Caco-2 (cell line): ENCODE measurements around the gene CTTN. TPM values are rescaled to one million over a fixed set of nuclear protein-coding genes. Genes with fewer than 3 reads are reported as not detected.

Source experiments
- BruUV-seq: library from RNA; stranded (reverse); fragments of 400-500 nt; replicated peaks from 2 replicates; lab custom pipeline; 2021; lab: Mats Ljungman, UMichigan
- CTCF ChIA-PET: fragments of 300-600 bp; sonication (Branson Sonifier 250); formaldehyde crosslinking; loops from one replicate; lab custom pipeline; 2022; ENCODE audit warnings: antibody characterized with exemption; lab: Charles Lee
- POLR2A ChIA-PET: fragments of 300-600 bp; sonication (Branson Sonifier 250); formaldehyde crosslinking; loops from one replicate; lab custom pipeline; 2022; ENCODE audit warnings: antibody characterized with exemption; lab: Charles Lee
- DNase-seq, 2 experiments: peaks; one replicate each; pipeline versions ENCODE4 v3.0.0 to v3.0.0-alpha.2; 2020 to 2022
- H3K27me3 ChIP-seq: replicated peaks from 2 replicates; pipeline ENCODE4 v1.6.0; 2011; ENCODE audit warnings: low read length; ENCODE audit not compliant: control insufficient read depth, insufficient read depth
- H3K36me3 ChIP-seq: 2 replicates; pipeline ENCODE4 v1.5.1; 2011; ENCODE audit warnings: low read length; ENCODE audit not compliant: control insufficient read depth, insufficient read depth
- H3K4me1 ChIP-seq: fragments of 250-450 bp; sonication (Bioruptor Pico); 2 replicates; pipeline ENCODE4 v1.5.1; 2020; ENCODE audit warnings: mild to moderate bottlenecking
- H3K4me3 ChIP-seq: 2 replicates; pipeline ENCODE4 v1.5.1; 2011; ENCODE audit warnings: low read depth, mild to moderate bottlenecking, control low read depth, low read length
- H3K9me3 ChIP-seq: fragments of 250-450 bp; sonication (Bioruptor Pico); 2 replicates; pipeline ENCODE4 v1.5.1; 2020; ENCODE audit warnings: mild to moderate bottlenecking, moderate library complexity
- H3K27ac Mint-ChIP-seq: one replicate; pipeline ENCODE4 v1.8.0; 2022; ENCODE audit warnings: mixed read lengths; ENCODE audit not compliant: unreplicated experiment
- H3K27me3 Mint-ChIP-seq: one replicate; pipeline ENCODE4 v1.8.0; 2022; ENCODE audit warnings: mixed read lengths; ENCODE audit not compliant: insufficient read depth, unreplicated experiment
- H3K36me3 Mint-ChIP-seq: one replicate; pipeline ENCODE4 v1.8.0; 2022; ENCODE audit warnings: mild to moderate bottlenecking, mixed read lengths; ENCODE audit not compliant: insufficient read depth, unreplicated experiment
- H3K4me1 Mint-ChIP-seq: one replicate; pipeline ENCODE4 v1.8.0; 2022; ENCODE audit warnings: low read depth, mixed read lengths; ENCODE audit not compliant: unreplicated experiment
- H3K4me3 Mint-ChIP-seq: one replicate; pipeline ENCODE4 v1.8.0; 2022; ENCODE audit warnings: mild to moderate bottlenecking, moderate library complexity, mixed read lengths; ENCODE audit not compliant: unreplicated experiment
- H3K9me3 Mint-ChIP-seq: one replicate; pipeline ENCODE4 v1.8.0; 2022; ENCODE audit warnings: mixed read lengths; ENCODE audit not compliant: unreplicated experiment
- CTCF ChIP-seq, 2 experiments: fragments of 200-600 bp in 1 of 2; IDR thresholded peaks; 1 replicate in 1 of 2; 2 replicates in 1 of 2; pipeline versions ENCODE4 v1.5.1 to v1.8.0; 2011 to 2022; ENCODE audit warnings: antibody characterized with exemption in 1 of 2, control low read depth in 1 of 2, inconsistent platforms in 1 of 2, low read depth in 1 of 2, low read length in 1 of 2, mild to moderate bottlenecking in 1 of 2, moderate library complexity in 1 of 2; ENCODE audit not compliant: insufficient read depth in 1 of 2, severe bottlenecking in 1 of 2, unreplicated experiment in 1 of 2
- intact Hi-C: fragments of 100-400 bp; cut with micrococcal nuclease; formaldehyde crosslinking; loops from one replicate; pipeline ENCODE4 v1.10.0; 2022; ENCODE audit not compliant: unreplicated experiment
- total RNA-seq: library from RNA; stranded (reverse); gene quantifications from 2 replicates; pipeline ENCODE4 v1.2.3, GENCODE V29; 2022

Gene CTTN
- total RNA-seq, 1 experiment from 2014 or later = 502 TPM

- no peak overlapping the region for H3K4me3 ChIP-seq
- no peak for TF ChIP-seq CTCF (IDR thresholded peaks at IDR 0.05; ENCODE audit: insufficient read depth in 1 of 2, low read depth in 1 of 2, low read length in 1 of 2, severe bottlenecking in 1 of 2, unreplicated experiment in 1 of 2)
- intact Hi-C loops = no loop called here
- Mint-ChIP-seq H3K4me1 (peaks cover 11% of the 10 kb centered on the region), H3K36me3 (peaks cover 71% of the 10 kb centered on the region), H3K27me3 (no peaks in the 10 kb centered on the region), H3K9me3 (peaks cover 11% of the 10 kb centered on the region), H3K27ac (no peak overlapping the region), H3K4me3 (no peak overlapping the region)
- ChIA-PET POLR2A (no interaction called here), CTCF (interaction anchor here (0.7 kb wide), 1 partner anchor 90 kb away, joined by 6 read pairs; no protein-coding TSS in a partner anchor)
- H3K9me3 ChIP-seq = no peaks in the 10 kb centered on the region
- H3K4me1 ChIP-seq = peaks cover 13% of the 10 kb centered on the region
- peaks cover 4% of the 10 kb centered on the region; the same call in 1 of the 2 replicates for H3K36me3 ChIP-seq
- no peak for DNase-seq
- no peaks in the 10 kb centered on the region for H3K27me3 ChIP-seq
- BruUV-seq = no TSS peak
These were observed 29.4 kb upstream of the CTTN start for GRCh38 chr11:70368961-70369360.

GRCh38 chr11:70371241-70371640 is 27.1 kb upstream of the CTTN start:
- Mint-ChIP-seq H3K9me3 (peaks cover 11% of the 10 kb centered on the region), H3K36me3 (peaks cover 70% of the 10 kb centered on the region), H3K4me3 (no peak overlapping the region), H3K27ac (no peak overlapping the region), H3K4me1 (peaks cover 11% of the 10 kb centered on the region), H3K27me3 (no peaks in the 10 kb centered on the region)
- no peak for TF ChIP-seq CTCF (IDR thresholded peaks at IDR 0.05; ENCODE audit: insufficient read depth in 1 of 2, low read depth in 1 of 2, low read length in 1 of 2, severe bottlenecking in 1 of 2, unreplicated experiment in 1 of 2)
- Histone ChIP-seq H3K36me3 (peaks cover 4% of the 10 kb centered on the region; the same call in 1 of the 2 replicates), H3K4me1 (peaks cover 13% of the 10 kb centered on the region), H3K27me3 (no peaks in the 10 kb centered on the region), H3K9me3 (no peaks in the 10 kb centered on the region), H3K4me3 (no peak overlapping the region)
- intact Hi-C loops = no loop called here
- POLR2A ChIA-PET = no interaction called here
- CTCF ChIA-PET = no interaction called here
- no TSS peak for BruUV-seq
- DNase-seq = no peak

GRCh38 chr11:70372076-70372475 is 26.3 kb upstream of the CTTN start:
- intact Hi-C loops = no loop called here

More at GRCh38 chr11:70372076-70372475, 26.3 kb upstream of the CTTN start:
- no TSS peak for BruUV-seq
- ChIA-PET POLR2A (no interaction called here), CTCF (no interaction called here)
- Mint-ChIP-seq H3K36me3 (peaks cover 72% of the 10 kb centered on the region), H3K27ac (no peak overlapping the region), H3K4me1 (peaks cover 11% of the 10 kb centered on the region), H3K27me3 (no peaks in the 10 kb centered on the region), H3K4me3 (no peak overlapping the region), H3K9me3 (peaks cover 11% of the 10 kb centered on the region)
- DNase-seq = no peak
- no peak overlapping the region for H3K4me3 ChIP-seq
- no peak for TF ChIP-seq CTCF (IDR thresholded peaks at IDR 0.05; ENCODE audit: insufficient read depth in 1 of 2, low read depth in 1 of 2, low read length in 1 of 2, severe bottlenecking in 1 of 2, unreplicated experiment in 1 of 2)
- peaks cover 4% of the 10 kb centered on the region; the same call in 1 of the 2 replicates for H3K36me3 ChIP-seq
- H3K9me3 ChIP-seq = no peaks in the 10 kb centered on the region
- no peaks in the 10 kb centered on the region for H3K27me3 ChIP-seq
- peaks cover 13% of the 10 kb centered on the region for H3K4me1 ChIP-seq
